ENCODE results near the gene TMEM132D.

- TF ChIP-seq CTCF (IDR thresholded peaks at IDR 0.05), result no peak
- TF ChIP-seq REST (IDR thresholded peaks at IDR 0.05; ENCODE audit: insufficient read depth in 1 of 2, low read depth in 2 of 2, low read length in 1 of 2), result no peak
- TF ChIP-seq TCF7L2 (IDR thresholded peaks at IDR 0.05; ENCODE audit: low read depth, low read length), result no peak
- TF ChIP-seq POLR2AphosphoS5 (IDR thresholded peaks at IDR 0.05; ENCODE audit: low read depth, low read length), result no peak
- no peak for TF ChIP-seq SIN3A (IDR thresholded peaks at IDR 0.05; ENCODE audit: borderline replicate concordance, insufficient read depth, low read depth, low read length)
Measured at GRCh38 chr12:129363041-129363440, 540.8 kb downstream of the TMEM132D start.
